Activated T-helper 1 cell treated with anti-CD3 and anti-CD28 coated beads, Interleukin-12 subunit alpha, Interleukin-12 subunit beta, Interleukin-2, Interleukin-4 antibody, amounts not matched to agents 30 ng/mL and 10 ng/mL and 1 ng/mL, durations not matched to agents 14 hours and 24 hours and 36 hours (primary cell): ENCODE data around the gene NR6A1. TPM values are rescaled to one million over a fixed set of nuclear protein-coding genes. Genes with fewer than 3 reads are reported as not detected.

Experiments
- DNase-seq: peaks from one replicate; pipeline ENCODE4 v3.0.0; 2021; ENCODE audit warnings: low spot score
- H3K27ac Mint-ChIP-seq: one replicate; pipeline ENCODE4 v1.8.0; 2021; ENCODE audit warnings: mild to moderate bottlenecking, mixed read lengths
- H3K27me3 Mint-ChIP-seq: one replicate; pipeline ENCODE4 v1.8.0; 2022; ENCODE audit warnings: mild to moderate bottlenecking, moderate library complexity, mixed read lengths; ENCODE audit not compliant: insufficient read depth
- H3K36me3 Mint-ChIP-seq: one replicate; pipeline ENCODE4 v1.8.0; 2021; ENCODE audit warnings: low read depth, mixed read lengths
- H3K4me1 Mint-ChIP-seq: one replicate; pipeline ENCODE4 v1.8.0; 2021; ENCODE audit warnings: low read depth, mixed read lengths
- H3K4me3 Mint-ChIP-seq: one replicate; pipeline ENCODE4 v1.8.0; 2021; ENCODE audit warnings: mild to moderate bottlenecking, moderate library complexity, mixed read lengths
- H3K9me3 Mint-ChIP-seq: one replicate; pipeline ENCODE4 v1.8.0; 2021; ENCODE audit warnings: mixed read lengths
- intact Hi-C: fragments of 100-400 bp; cut with micrococcal nuclease; formaldehyde crosslinking; loops from one replicate; pipeline ENCODE4 v1.15.1; 2024
- total RNA-seq: library from RNA; stranded (reverse); gene quantifications from 2 replicates; pipeline ENCODE4 v1.2.3, GENCODE V29; 2022

The NR6A1 gene
- total RNA-seq, 1 donor from 2014 or later = 1.7 TPM

DNA sequence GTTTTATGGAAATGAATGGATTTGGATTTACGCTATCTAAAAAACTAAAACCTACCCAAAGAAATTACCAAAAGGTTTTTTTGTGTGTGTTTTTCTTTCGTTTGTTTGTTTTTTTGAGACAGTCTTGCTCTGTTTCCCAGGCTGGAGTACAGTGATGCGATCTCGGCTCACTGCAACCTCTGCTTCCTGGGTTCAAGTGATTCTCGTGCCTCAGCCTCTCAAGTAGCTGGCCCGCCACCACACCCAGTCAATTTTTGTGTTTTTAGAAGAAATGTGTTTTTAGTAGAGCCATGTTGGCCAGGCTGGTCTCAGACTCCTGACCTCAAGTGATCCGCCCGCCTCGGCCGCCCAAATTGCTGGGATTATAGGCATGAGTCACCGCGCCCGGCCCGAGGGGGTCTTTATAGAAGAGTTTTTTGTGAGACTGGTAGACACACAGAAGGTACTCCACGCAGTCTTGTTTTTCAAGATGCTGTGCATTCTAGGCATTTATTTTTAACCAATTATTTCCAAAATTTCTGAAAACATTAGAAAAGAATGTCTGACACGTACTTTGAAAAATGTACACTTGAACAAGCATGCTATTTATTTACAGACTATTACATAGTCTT is 75.7 kb downstream of the NR6A1 start:
- Mint-ChIP-seq H3K4me3 (no peak overlapping the region), H3K27me3 (no peaks in the 10 kb centered on the region), H3K36me3 (no peaks in the 10 kb centered on the region), H3K9me3 (no peaks in the 10 kb centered on the region), H3K27ac (no peak overlapping the region), H3K4me1 (no peaks in the 10 kb centered on the region)
- no peak for DNase-seq
- intact Hi-C loops = no loop called here

DNA sequence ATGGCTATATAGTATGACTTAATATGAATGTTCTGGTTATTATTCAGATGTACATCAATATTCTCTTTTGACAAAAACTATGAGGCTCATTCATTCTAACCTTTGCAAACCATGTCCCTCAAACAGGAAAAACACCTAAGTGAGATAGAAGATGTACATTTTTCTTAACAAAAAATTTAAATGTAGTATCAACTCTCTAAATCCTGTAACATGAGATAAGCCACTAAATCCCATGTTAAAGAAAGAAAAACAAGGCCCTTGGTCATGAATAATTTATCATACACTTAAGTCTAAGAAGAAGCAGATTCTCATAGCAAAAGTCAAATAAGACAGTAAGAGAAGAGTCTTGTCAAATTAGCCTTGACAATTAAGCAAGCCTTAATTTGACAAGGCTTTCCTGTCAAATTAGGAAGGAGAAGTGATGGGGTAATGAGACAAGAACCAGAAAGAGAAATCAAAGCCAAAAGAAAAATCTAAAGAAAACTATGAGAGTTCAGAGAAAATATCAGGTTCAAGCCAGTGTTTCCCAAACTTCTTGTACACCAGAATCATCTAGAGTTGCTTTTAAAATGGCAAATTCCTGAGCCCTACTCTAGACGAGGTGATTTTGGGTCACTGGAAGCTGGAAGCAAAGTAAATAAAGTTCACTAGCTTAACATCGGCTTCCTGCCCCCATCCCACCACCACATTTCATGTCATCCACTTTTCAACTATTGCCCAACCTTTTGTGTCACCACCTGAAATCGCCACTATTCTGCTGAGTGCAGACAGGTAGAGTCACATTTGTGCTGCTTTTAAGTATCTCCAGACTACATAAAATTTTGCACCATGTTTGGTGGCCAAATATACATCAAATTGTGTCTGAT is 76.5 kb downstream of the NR6A1 start:
- Mint-ChIP-seq H3K9me3 (no peaks in the 10 kb centered on the region), H3K4me1 (no peaks in the 10 kb centered on the region), H3K27ac (no peak overlapping the region), H3K4me3 (no peak overlapping the region), H3K27me3 (no peaks in the 10 kb centered on the region), H3K36me3 (no peaks in the 10 kb centered on the region)
- intact Hi-C loops = no loop called here
- no peak for DNase-seq

DNA sequence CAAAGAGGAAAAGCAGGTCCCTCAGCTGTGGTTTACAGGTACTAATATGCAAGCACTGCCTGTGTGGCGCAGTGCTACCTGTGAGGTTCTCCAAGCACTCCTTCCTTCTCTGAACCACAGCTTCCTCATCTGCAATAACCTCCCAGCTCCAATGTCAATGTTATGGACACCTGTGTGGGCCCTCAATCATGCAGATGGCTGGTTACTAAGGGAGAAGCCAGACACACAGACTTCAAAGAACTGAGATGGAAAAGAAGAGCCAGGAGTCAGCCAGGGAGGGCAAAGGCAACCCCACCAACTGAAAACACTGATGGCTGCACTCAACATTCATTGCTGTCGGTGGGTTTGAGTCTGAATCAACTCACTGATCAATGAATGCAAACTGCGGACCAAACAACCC is 77.7 kb downstream of the NR6A1 start:
- Mint-ChIP-seq H3K27me3 (peaks cover under 1% of the 10 kb centered on the region), H3K4me1 (no peaks in the 10 kb centered on the region), H3K27ac (no peak overlapping the region), H3K4me3 (no peak overlapping the region), H3K36me3 (no peaks in the 10 kb centered on the region), H3K9me3 (no peaks in the 10 kb centered on the region)
- intact Hi-C loops = no loop called here
- no peak for DNase-seq

DNA sequence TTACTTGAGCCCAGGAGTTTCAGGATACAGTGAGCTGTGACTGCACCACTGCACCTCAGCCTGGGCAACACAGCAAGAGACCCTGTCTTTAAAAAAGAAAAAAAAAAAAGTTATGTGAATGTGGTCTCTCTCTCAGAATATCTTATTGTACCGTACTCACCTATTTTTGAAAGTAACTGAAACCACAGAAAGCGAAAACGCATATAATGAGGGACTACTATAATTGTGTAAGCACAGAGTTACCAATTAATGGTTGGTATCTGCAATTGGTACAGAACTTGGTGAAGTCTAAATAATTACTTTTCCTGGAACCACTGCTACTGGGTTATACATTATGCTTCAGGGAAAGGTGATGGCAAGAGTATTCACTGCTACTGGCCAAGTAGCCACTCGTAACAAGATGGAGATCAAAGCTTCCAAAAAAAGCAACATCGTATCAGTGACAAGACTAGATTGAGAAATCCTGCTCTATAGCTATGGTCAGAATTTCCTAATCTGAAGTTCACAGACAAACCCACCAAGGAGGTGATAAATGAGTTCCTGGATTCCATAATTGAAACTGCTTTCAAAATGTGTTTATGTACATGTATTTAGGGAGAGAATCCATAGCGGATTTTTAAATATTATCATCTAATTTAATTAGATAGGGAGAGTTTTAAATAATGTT is 82.7 kb downstream of the NR6A1 start:
- no peak overlapping the region for H3K4me3 Mint-ChIP-seq
- H3K9me3 Mint-ChIP-seq = no peaks in the 10 kb centered on the region
- no peaks in the 10 kb centered on the region for H3K4me1 Mint-ChIP-seq
- intact Hi-C loops = no loop called here
- H3K27ac Mint-ChIP-seq = no peak overlapping the region
- no peaks in the 10 kb centered on the region for H3K36me3 Mint-ChIP-seq
- no peak for DNase-seq
- peaks cover 12% of the 10 kb centered on the region for H3K27me3 Mint-ChIP-seq

DNA sequence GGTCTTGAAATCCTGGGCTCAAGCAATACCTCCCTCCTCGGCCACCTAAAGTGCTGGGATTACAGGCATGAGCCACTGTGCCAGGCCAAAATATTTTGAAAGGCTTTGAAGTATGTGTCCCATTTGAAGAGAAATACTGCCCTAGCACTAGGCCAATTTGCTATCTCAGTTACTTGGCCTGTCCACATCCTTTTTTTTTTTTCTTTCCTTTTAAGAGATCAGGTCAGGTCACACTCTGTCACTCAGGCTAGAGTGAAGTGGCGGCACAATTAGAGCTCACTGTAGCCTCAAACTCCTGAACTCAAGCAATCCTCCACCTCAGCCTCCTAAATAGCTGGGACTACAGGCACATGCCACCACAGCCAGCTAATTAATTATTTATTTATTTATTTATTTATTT is 84.2 kb downstream of the NR6A1 start:
- intact Hi-C loops = no loop called here
- H3K4me3 Mint-ChIP-seq = no peak overlapping the region
- H3K27ac Mint-ChIP-seq = no peak overlapping the region
- DNase-seq = no peak
- H3K27me3 Mint-ChIP-seq = peaks cover 13% of the 10 kb centered on the region
- no peaks in the 10 kb centered on the region for H3K36me3 Mint-ChIP-seq
- no peaks in the 10 kb centered on the region for H3K9me3 Mint-ChIP-seq
- H3K4me1 Mint-ChIP-seq = no peaks in the 10 kb centered on the region

DNA sequence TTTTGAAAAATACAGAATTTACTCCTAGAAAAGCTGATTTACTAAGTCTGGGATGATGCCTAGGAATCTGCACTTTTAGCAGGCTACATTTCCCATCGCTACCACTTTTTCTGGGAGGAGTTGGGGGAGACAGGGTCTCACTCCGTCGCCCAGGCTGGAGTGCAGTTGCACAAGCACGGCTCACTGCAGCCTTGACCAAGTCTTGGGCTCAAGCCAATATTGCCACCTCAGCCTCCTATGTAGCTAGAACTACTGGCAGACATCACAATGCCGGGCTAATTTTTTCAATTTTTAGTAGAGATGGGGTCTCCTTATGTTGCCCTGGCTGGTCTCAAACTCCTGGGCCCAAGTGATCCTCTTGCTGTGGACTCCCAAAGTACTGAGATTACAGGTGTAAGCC is 85.9 kb downstream of the NR6A1 start:
- intact Hi-C loops = no loop called here
- no peaks in the 10 kb centered on the region for H3K36me3 Mint-ChIP-seq
- peaks cover 13% of the 10 kb centered on the region for H3K27me3 Mint-ChIP-seq
- no peaks in the 10 kb centered on the region for H3K4me1 Mint-ChIP-seq
- H3K9me3 Mint-ChIP-seq = no peaks in the 10 kb centered on the region
- no peak overlapping the region for H3K4me3 Mint-ChIP-seq
- H3K27ac Mint-ChIP-seq = no peak overlapping the region
- no peak for DNase-seq

DNA sequence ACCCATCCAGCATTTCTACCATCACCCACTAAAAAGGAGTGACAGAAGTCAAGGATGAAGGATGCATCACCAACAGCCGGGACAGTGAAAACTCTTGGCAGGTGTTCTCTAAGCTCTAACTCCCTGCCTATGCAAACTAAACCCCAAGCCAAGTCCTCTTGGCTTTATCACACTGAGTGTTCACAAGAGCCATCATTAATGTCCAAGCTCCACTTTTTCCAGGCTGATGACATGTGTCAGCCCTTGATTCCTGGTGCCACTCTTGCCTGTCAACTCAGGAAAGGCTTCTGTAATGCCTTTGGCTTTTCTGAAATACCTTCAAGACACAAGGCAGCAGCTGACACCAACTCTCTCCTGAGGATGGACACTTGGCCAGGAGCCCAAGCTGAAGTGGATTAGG is 86.9 kb downstream of the NR6A1 start:
- intact Hi-C loops = no loop called here
- Mint-ChIP-seq H3K4me3 (no peak overlapping the region), H3K27ac (no peak overlapping the region), H3K27me3 (peaks cover 17% of the 10 kb centered on the region), H3K9me3 (no peaks in the 10 kb centered on the region), H3K4me1 (no peaks in the 10 kb centered on the region), H3K36me3 (no peaks in the 10 kb centered on the region)
- DNase-seq = no peak

DNA sequence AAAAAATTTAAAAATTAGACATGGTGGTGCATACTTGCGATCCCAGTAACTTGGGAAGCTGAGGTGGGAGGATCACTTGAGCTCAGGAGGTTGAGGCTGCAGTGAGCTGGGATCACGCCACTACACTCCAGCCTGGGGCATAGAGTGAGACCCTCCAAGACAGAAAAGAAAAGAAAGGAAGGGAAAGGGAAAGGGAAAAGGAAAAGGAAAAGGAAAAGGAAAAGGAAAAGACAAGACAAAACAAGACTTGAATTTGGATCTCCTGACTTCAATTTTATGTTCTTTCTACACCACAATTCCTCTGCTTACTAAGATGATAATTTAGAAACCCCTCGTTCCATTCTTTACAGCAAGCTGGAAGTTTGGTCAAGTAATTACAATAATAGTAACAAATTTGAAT is 88.1 kb downstream of the NR6A1 start:
- no peak overlapping the region for H3K27ac Mint-ChIP-seq
- intact Hi-C loops = no loop called here
- no peaks in the 10 kb centered on the region for H3K9me3 Mint-ChIP-seq
- H3K36me3 Mint-ChIP-seq = no peaks in the 10 kb centered on the region
- H3K4me1 Mint-ChIP-seq = no peaks in the 10 kb centered on the region
- no peak overlapping the region for H3K4me3 Mint-ChIP-seq
- no peak for DNase-seq
- peaks cover 14% of the 10 kb centered on the region for H3K27me3 Mint-ChIP-seq

DNA sequence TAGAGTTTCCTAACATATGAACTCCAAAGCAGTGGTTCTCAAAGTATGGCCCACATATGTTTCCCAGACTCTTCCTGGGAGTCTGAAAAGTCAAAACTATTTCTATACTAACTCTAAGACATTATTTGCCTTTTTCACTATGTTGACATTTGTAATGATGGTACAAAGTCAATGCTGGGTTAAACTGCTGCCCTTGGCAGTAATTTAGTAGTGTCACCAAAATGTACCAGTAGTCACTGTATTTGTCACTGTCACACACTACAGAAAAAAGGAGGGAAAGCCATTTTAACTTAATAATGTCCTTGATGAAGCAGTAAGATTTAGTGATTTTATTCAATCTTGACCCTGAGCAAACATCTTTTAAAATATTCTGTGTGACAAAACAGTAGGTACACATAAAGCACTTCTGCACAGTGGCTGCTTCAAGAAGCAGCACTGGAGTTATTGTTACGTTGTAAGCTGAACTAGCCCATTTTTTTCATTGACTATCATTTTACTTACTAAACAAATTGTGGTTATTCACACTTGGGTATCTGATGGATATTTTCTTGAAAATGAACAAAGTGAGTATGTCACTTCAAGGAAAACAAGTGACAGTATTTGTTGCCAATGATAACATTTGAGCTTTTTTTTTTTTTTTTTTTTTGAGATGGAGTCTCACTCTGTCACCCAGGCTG is 90.3 kb downstream of the NR6A1 start:
- H3K4me3 Mint-ChIP-seq = no peak overlapping the region
- peaks cover 10% of the 10 kb centered on the region for H3K27me3 Mint-ChIP-seq
- intact Hi-C loops = no loop called here
- no peak for DNase-seq
- H3K9me3 Mint-ChIP-seq = no peaks in the 10 kb centered on the region
- no peaks in the 10 kb centered on the region for H3K36me3 Mint-ChIP-seq
- no peak overlapping the region for H3K27ac Mint-ChIP-seq
- H3K4me1 Mint-ChIP-seq = no peaks in the 10 kb centered on the region

DNA sequence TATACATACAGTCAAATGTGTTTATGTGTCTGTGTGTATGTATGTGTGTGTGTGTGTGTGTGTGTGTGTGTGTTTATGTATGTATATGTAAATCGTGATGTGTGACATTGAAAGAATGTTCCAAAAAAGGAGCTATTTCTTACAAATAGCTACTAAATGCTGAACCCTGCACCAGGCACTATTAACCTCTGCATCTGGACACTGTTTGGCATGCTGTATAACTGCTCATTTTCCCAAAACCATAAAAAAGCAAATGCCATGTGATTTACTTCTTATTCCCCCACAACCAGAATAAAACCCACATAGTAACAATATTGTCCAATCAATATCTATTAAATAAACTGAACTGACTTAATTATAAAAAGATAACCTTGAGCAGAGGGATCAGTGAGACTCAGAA is 91.1 kb downstream of the NR6A1 start:
- H3K9me3 Mint-ChIP-seq = no peaks in the 10 kb centered on the region
- intact Hi-C loops = no loop called here
- no peak overlapping the region for H3K27ac Mint-ChIP-seq
- no peaks in the 10 kb centered on the region for H3K36me3 Mint-ChIP-seq
- peaks cover 7% of the 10 kb centered on the region for H3K27me3 Mint-ChIP-seq
- no peaks in the 10 kb centered on the region for H3K4me1 Mint-ChIP-seq
- H3K4me3 Mint-ChIP-seq = no peak overlapping the region
- no peak for DNase-seq

DNA sequence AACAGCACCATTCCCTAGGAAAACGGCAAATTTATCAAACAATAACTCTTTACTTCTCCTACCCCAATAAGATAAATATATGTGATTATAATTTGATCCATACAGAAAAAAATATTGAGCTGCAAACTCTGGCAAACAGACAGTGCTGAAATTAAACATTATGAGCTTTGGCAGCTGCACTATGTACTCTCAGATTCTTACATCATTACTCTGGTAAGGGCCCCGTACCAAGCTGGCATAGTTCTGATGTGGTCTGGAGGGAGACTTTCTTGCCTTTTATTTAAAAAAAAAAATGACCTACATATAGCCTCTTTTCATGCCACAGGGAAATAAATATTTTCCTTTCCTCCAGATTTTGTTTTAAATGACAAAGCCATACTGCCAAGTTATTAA is 95.0 kb downstream of the NR6A1 start:
- no peaks in the 10 kb centered on the region for H3K9me3 Mint-ChIP-seq
- intact Hi-C loops = no loop called here
- no peak overlapping the region for H3K27ac Mint-ChIP-seq
- peaks cover 4% of the 10 kb centered on the region for H3K27me3 Mint-ChIP-seq
- DNase-seq = no peak
- no peaks in the 10 kb centered on the region for H3K36me3 Mint-ChIP-seq
- no peaks in the 10 kb centered on the region for H3K4me1 Mint-ChIP-seq
- H3K4me3 Mint-ChIP-seq = no peak overlapping the region

DNA sequence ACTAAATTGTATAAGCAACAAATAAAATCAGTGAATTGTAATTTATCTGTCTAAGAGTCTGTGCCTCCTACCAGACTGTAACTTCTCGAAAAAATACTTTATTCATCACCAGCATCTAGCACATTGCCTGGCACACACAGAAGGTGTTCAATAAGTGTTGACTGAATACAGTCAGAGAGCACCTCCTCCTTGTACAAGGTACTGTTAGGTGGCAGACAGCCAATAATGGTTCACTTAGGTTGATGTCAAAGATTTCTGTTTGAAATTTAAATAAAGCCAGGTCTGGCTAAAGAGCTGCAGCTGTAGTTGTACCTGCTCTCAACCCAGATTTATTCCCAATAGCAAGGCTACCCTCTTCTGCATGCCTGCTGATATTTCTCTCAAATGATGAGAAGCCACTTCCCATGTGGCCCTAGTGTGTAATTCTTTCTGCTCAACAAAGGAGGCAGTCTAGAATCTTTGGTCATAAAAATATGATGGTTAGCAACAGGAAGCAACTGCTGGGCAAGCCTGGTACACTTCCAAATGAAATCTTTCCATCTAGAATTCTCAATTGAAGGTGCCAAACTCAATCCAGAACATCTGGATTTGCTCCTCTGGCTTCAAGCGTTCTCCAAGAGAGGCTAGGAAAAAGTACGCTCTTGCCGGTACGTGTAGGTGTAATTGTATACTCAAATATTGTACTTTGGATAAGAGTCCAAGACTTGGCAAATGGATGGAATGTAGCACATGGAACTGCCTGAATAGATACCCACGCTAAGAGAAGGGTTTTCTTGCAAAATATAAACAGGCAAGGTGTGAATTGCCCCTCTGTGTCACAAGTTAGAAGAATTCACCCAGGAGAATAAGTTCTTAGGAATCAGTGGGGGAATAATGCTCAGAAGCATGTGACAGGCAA is 95.6 kb downstream of the NR6A1 start:
- H3K4me1 Mint-ChIP-seq = no peaks in the 10 kb centered on the region
- H3K27ac Mint-ChIP-seq = no peak overlapping the region
- H3K9me3 Mint-ChIP-seq = no peaks in the 10 kb centered on the region
- no peak overlapping the region for H3K4me3 Mint-ChIP-seq
- H3K36me3 Mint-ChIP-seq = no peaks in the 10 kb centered on the region
- DNase-seq = no peak
- intact Hi-C loops = no loop called here
- H3K27me3 Mint-ChIP-seq = peaks cover 4% of the 10 kb centered on the region
